Endothelial cell (in vitro differentiated cells): Measurements from ENCODE around the gene PTPRM. TPM values are rescaled to one million over a fixed set of nuclear protein-coding genes. Genes with fewer than 3 reads are reported as not detected.

ENCODE experiments used
- DNase-seq: peaks from one replicate; pipeline ENCODE4 v3.0.0; 2021; ENCODE audit warnings: low spot score
- H3K27ac Mint-ChIP-seq: one replicate; pipeline ENCODE4 v1.8.0; 2021; ENCODE audit warnings: mixed read lengths, inconsistent platforms; ENCODE audit not compliant: unreplicated experiment
- H3K27me3 Mint-ChIP-seq: one replicate; pipeline ENCODE4 v1.8.0; 2021; ENCODE audit warnings: mild to moderate bottlenecking, moderate library complexity, mixed read lengths, inconsistent platforms; ENCODE audit not compliant: unreplicated experiment
- H3K36me3 Mint-ChIP-seq: one replicate; pipeline ENCODE4 v1.8.0; 2021; ENCODE audit warnings: mild to moderate bottlenecking, low read depth, mixed read lengths, inconsistent platforms; ENCODE audit not compliant: unreplicated experiment
- H3K4me1 Mint-ChIP-seq: one replicate; pipeline ENCODE4 v1.8.0; 2021; ENCODE audit warnings: mild to moderate bottlenecking, mixed read lengths, inconsistent platforms; ENCODE audit not compliant: unreplicated experiment
- H3K4me3 Mint-ChIP-seq: one replicate; pipeline ENCODE4 v1.8.0; 2021; ENCODE audit warnings: mild to moderate bottlenecking, mixed read lengths, inconsistent platforms; ENCODE audit not compliant: unreplicated experiment
- H3K9me3 Mint-ChIP-seq: one replicate; pipeline ENCODE4 v1.8.0; 2021; ENCODE audit warnings: mixed read lengths, inconsistent platforms; ENCODE audit not compliant: unreplicated experiment
- CTCF ChIP-seq: fragments of 200-600 bp; sonication (generic); IDR thresholded peaks from one replicate; pipeline ENCODE4 v1.5.0; 2021; ENCODE audit warnings: antibody characterized with exemption; ENCODE audit not compliant: unreplicated experiment
- total RNA-seq: library from RNA; stranded (reverse); fragmentation: NEBNext Ultra II Directional; extraction: Animal tissue kit (Norgen Biotek cat#: 25700); gene quantifications from one replicate; pipeline ENCODE4 v1.2.1, GENCODE V29; 2021; ENCODE audit not compliant: unreplicated experiment

PTPRM gene
- total RNA-seq, 1 donor from 2014 or later = 284 TPM

- DNase-seq = no peak
- TF ChIP-seq CTCF = no peak
- peaks cover 1% of the 10 kb centered on the region for H3K27me3 Mint-ChIP-seq
Measured at GRCh38 chr18:8011906-8012305, 444.8 kb downstream of the PTPRM start.

GRCh38 chr18:8018701-8019331, 451.7 kb downstream of the PTPRM start:
- no peak for DNase-seq
- Mint-ChIP-seq H3K9me3 (no peaks in the 10 kb centered on the region), H3K4me1 (peaks cover 10% of the 10 kb centered on the region), H3K4me3 (no peak overlapping the region), H3K27ac (no peak overlapping the region), H3K27me3 (no peaks in the 10 kb centered on the region), H3K36me3 (no peaks in the 10 kb centered on the region)
- no peak for TF ChIP-seq CTCF

More at GRCh38 chr18:8011906-8012305, 444.8 kb downstream of the PTPRM start:
- H3K9me3 Mint-ChIP-seq = no peaks in the 10 kb centered on the region
- no peaks in the 10 kb centered on the region for H3K36me3 Mint-ChIP-seq
- H3K27ac Mint-ChIP-seq = no peak overlapping the region
- peaks cover 32% of the 10 kb centered on the region for H3K4me1 Mint-ChIP-seq
- no peak overlapping the region for H3K4me3 Mint-ChIP-seq

DNA sequence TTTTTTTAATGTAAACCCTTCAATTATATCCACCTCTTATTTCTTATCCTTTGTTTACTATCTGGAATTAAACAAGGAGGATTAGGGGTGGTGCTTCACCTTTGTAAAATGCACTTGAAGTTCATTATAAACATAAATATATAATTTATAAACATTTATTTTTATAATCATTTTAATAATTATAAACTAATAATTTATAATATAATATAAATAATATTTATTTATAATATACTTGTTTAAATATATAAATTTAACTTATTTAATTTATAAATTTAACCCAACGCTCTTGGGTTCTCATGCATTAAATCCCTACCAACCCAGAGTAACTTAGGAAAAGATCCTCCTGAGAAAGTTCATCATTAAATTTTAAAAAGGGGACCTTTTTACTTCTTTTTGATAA, 452.5 kb downstream of the PTPRM start:
- no peaks in the 10 kb centered on the region for H3K36me3 Mint-ChIP-seq
- H3K27me3 Mint-ChIP-seq = no peaks in the 10 kb centered on the region
- no peak for DNase-seq
- H3K4me1 Mint-ChIP-seq = peaks cover 5% of the 10 kb centered on the region
- no peak overlapping the region for H3K27ac Mint-ChIP-seq
- H3K4me3 Mint-ChIP-seq = no peak overlapping the region
- no peaks in the 10 kb centered on the region for H3K9me3 Mint-ChIP-seq
- TF ChIP-seq CTCF = no peak

- no peak for TF ChIP-seq CTCF
- DNase-seq = no peak
- Mint-ChIP-seq H3K36me3 (no peaks in the 10 kb centered on the region), H3K4me3 (no peak overlapping the region), H3K4me1 (peaks cover 4% of the 10 kb centered on the region), H3K9me3 (no peaks in the 10 kb centered on the region), H3K27ac (no peak overlapping the region), H3K27me3 (no peaks in the 10 kb centered on the region)
Measured at GRCh38 chr18:8020132-8020846, 453.2 kb downstream of the PTPRM start.

- TF ChIP-seq CTCF = no peak
- Mint-ChIP-seq H3K36me3 (peaks cover 4% of the 10 kb centered on the region), H3K27ac (no peak overlapping the region), H3K27me3 (peaks cover 3% of the 10 kb centered on the region), H3K9me3 (no peaks in the 10 kb centered on the region), H3K4me1 (peaks cover 14% of the 10 kb centered on the region), H3K4me3 (peak overlapping the region; percentile 43)
- no peak for DNase-seq
Measured at GRCh38 chr18:8029061-8029460, 461.9 kb downstream of the PTPRM start.
